ENCODE measurements around the gene PAM.

PAM gene

DNA sequence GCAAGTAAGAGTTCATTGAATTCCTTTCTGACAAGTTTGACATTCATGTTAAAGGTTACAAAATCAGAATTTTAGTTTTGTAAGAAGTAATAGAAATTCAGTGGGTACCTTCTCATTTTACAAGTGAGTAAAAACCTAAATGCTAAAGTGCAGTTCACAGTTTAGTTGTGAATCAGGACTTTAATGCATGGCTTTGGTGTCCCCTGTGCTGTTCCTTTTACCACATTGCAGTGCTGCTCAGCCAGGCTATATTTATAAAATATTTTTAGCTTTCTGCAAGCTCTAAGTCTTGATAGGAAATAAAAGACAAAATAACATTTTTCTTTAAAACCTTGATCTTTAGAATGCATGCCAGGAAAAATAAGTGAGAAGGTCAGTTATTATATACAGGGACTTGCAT lies 26.3 kb downstream of the PAM start:
- DNase-seq (ENCODE audit: low read depth, low spot score): no peak

- no peak for DNase-seq (ENCODE audit: low read depth, low spot score)
Measured at GRCh38 chr5:102781786-102782185, 26.7 kb downstream of the PAM start.

DNA sequence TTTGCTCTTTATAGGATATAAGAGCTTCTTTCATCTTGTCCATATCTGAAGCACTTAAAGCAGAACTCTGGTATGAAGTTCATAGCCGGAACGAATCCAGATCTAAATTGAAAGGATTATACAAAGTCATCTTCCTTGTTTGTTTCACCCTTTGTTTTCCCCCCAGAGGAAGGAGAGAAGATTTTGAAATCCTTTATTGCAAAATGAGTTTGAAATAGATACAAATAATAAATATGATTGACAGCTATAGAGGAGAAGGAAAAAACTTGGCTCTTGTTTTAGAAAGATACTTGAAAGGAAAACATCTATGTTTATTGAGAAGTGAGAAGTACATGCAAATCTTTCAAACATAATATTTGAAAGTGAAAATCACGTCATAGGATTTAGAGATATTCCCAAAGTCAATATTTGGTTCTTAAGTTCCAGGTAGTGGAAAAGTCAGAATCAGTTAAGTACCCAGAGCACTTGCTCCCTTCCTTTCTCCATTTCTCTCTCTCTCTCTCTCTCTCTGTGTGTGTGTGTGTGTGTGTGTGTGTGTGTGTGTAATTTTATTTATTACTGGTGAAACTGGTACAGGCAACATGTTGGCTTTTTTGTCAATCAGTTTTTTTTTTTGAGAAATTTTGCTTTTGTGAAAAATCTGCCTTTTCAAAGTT lies 27.2 kb downstream of the PAM start:
- DNase-seq (ENCODE audit: low read depth, low spot score): no peak

DNA sequence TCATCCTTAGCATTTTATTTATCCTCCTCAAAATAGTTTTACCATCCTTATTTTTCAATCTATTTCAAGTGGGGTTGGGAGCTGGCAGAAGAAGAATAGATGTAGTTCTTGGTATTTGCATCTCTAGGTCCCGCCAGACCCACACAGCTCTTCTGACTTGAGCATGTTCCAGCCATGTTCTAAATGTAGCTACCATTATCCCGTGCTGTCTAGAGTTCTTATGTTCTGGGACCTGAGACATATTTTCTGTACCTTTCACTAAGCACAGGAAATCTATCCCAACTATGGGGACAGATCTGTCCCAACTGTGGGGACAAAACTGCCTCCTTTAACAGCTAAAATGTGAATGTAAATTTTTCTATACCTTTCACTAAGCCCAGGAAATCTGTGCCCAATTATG lies 32.0 kb downstream of the PAM start:
- no peak for DNase-seq (ENCODE audit: low read depth, low spot score)

GRCh38 chr5:102788788-102789187 lies 33.7 kb downstream of the PAM start:
- no peak for DNase-seq (ENCODE audit: low read depth, low spot score)

DNA sequence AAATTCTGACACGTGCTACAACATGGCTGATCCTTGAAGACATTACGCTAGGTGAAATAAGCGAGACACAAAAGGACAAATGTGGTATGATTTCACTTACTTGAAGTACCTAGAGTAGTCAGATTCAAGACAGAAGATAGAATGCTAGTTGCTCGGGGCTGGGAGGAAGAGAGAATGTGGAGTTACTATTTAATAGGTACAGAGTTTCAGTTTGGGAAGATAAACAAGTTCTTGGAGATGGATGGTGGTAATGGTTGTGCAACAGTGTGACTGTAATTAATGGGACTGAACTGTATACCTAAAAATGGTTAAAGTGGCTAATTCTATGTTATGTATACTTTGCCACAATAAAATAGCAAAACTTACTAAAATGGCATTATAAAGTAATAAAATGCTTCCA lies 34.4 kb downstream of the PAM start:
- DNase-seq (ENCODE audit: low read depth, low spot score): no peak

- DNase-seq (ENCODE audit: low read depth, low spot score): no peak
Measured at GRCh38 chr5:102790748-102791147, 35.6 kb downstream of the PAM start.

GRCh38 chr5:102792705-102793104 lies 37.6 kb downstream of the PAM start:
- no peak for DNase-seq (ENCODE audit: low read depth, low spot score)

DNA sequence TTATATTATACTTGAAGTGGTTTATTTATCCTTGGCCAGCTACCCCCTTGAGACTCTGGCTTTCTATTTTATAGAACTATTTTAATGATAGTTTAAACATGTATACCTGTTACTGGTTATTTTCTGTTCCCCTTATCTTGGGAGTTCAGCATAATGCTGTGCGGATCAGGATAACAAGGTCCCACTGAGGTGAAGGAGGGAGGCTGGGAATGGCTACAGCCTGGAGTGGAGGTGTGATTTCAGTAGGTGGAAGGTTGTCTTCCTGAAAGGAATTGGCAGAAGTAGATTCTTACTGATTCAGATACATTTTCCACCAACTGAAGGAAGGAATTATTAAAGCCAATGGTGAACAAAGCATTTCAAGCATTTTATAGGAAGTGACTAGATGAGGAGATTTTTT lies 38.9 kb downstream of the PAM start:
- DNase-seq (ENCODE audit: low read depth, low spot score): no peak

DNA sequence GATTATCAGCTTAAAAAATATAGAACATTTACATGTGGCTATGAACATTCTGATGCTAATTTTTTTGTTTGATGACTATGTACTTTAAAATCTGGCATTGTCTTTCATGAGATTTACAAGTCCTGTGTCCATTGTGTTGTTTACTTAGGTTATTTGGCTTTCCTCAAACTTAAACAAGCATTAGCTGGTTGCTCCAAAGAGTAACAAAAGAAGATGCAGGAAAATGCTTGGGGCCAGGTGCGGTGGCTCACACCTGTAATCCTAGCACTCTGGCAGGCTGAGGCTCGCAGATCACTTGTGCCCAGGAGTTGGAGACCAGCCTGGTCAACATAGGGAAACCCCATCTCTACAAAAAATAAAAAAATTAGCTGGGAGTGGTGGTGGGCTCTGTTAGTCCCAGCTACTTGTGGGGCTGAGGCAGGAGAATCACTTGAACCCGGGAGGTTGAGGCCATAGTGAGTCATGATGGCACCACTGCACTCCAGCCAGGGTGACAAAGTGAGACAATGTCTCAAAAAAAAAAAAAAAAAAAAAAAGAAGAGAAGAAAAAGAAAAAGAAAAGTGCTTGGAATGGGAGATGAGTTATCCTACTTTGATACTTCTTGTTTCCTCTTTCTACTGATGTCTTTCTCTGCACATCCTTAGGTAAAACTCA lies 39.7 kb downstream of the PAM start:
- no peak for DNase-seq (ENCODE audit: low read depth, low spot score)

- DNase-seq (ENCODE audit: low read depth, low spot score): no peak
Measured at GRCh38 chr5:102795526-102795925, 40.4 kb downstream of the PAM start.

DNA sequence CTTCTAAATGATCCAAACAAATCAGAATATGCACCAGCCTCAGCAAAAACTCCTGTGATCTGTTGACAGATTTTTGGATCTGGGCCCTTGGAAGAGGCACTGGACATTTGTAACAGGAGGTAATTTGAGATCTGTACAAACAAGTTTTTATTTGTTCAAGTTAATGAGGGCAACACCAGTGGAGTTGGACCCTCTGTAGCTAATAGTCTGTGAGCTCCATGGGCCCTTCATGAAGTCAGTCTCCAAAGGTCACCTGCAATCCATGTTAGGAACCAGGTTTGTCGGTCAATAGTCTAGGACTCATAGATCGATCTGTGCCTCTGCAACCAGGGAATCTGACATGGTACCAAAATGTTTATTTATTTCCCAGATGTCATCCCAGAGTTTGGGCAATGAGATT lies 40.9 kb downstream of the PAM start:
- no peak for DNase-seq (ENCODE audit: low read depth, low spot score)

DNA sequence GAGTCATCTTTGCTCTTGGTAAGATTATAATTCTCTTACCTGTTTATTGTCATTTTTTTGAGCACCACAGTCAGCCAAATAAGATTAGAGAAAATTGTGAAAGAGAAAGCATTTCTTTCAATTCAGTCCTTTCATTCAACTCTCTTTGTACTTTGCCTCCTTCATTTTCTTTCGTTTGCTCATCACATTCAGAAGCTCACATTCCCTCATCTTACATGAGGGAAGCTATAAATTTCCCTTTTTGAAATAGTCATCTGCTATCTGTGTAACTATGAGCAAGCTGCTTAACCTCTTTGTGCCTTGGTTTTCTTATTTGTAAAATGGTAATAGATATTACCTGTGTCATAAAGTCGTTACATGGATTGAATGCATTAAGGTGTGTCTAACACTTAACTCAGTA lies 41.4 kb downstream of the PAM start:
- DNase-seq (ENCODE audit: low read depth, low spot score): no peak

GRCh38 chr5:102797322-102797884 lies 42.3 kb downstream of the PAM start:
- no peak for DNase-seq (ENCODE audit: low read depth, low spot score)

GRCh38 chr5:102798104-102798785 lies 43.1 kb downstream of the PAM start:
- no peak for DNase-seq (ENCODE audit: low read depth, low spot score)

DNA sequence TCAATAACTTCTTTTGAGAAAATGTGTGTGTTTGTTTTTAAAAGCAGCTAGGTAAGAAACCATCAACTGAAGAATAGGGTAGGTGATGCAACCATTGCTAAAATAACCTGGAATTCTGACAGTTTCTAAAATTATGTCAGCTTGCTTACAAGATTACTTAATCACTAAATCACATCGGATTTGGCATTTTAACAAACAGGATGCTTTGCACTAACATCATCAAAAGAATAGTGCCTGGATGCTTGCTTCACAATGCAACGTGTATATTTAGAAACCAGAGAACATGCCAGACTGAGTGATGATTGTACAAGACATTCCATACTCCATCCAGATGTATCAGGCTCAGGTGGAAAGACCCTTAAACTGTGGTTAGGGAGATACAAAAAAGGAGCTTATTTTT lies 43.9 kb downstream of the PAM start:
- no peak for DNase-seq (ENCODE audit: low read depth, low spot score)

DNA sequence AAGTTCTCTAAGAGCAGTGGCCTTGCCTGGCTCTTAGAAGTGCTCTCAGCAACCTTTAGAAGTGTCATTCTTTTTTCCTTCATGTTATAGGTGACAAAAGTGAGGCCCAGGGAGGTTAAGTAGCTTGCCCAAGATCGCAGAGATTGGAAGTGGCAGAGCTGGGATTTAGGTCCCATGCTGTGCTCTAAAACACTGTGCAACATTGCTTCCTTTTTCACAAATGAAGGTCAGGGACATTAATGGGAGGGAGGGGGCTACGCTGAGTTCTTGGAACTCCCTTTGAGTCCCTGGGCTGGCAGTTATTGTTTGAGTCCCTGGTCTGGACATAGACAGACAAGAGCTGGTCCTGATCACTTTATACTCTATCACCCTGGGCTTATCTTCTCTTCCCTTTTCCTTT lies 45.3 kb downstream of the PAM start:
- no peak for DNase-seq (ENCODE audit: low read depth, low spot score)

DNA sequence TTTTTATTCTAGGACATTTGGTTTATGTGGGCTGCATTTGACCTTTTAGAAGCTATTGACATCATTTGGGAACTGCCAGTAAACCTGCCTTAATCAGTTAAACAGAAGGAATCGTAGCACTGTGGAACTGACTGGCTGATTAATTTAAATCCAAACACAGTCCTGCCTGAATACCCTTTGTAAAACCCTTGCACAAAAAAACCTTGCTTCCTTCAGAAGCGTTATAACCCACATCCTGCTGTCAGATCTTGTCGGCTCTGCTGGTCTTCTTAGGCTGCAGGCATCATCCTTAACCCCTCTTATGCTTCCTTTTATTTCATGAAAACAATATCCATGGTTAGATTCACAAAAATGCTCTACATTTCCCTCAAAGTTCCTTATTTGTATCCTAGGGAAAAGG lies 46.3 kb downstream of the PAM start:
- DNase-seq (ENCODE audit: low read depth, low spot score): no peak

DNA sequence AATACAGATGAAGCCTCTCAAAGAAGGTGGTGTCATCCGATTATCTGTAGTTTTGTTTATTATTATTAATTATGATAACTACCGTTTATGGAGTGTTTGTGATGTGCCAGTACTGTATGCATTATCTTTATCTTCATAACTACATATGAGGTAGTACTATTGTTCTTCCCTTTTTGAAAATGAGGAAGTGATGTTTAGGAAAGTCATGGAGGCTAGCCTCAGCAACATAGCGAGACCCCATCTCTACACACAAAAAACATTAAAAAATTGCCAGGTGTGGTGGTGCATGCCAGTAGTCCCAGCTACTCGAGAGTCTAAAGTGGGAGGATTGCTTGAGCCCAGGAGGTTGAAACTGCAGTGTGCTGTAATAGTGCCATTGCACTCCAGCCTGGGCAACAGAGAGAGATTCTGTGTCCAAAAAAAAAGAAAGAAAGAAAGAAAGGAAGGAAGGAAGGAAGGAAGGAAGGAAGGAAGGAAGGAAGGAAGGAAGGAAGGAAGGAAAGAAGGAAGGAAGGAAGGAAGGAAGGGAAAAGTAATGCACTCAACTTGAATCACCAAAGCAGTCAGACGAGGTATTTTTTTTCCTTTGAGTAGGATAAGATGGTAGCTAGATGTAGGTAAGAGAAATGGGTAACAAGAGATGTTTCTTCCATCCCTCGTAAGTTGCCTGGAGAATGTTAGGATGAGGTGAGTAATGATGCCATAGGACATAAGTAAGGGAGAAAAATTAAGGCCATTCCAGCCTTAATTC lies 47.8 kb downstream of the PAM start:
- no peak for DNase-seq (ENCODE audit: low read depth, low spot score)

DNA sequence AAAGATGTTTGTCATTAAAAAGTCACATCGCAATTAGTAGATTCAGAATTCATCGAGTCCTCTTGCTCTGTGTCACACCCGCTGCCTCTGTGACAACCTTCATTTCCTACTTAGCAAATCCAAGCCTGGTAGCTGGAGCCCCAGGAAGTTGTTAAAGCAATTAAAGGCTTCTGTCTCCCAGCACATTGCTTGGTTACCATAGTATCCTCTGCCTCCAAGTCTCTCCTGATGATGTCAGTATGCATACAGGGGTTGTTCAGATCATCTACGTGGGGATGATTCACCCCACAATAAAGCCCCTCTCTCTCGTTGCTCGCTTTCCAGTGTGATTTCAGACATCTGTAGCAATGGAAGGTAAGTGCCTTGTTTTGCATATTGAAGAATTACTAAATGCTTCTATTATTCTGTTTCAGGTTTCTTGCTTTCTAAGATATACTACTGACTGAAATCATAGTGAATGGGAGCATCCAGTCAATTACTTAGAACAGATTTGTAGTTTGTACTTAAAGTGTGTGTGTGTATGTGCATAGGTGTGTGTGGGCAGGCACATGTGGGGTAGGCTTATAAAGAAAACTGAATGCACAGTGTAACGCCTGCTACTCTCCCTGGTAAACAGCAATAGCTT lies 52.9 kb downstream of the PAM start:
- DNase-seq (ENCODE audit: low read depth, low spot score): no peak

DNA sequence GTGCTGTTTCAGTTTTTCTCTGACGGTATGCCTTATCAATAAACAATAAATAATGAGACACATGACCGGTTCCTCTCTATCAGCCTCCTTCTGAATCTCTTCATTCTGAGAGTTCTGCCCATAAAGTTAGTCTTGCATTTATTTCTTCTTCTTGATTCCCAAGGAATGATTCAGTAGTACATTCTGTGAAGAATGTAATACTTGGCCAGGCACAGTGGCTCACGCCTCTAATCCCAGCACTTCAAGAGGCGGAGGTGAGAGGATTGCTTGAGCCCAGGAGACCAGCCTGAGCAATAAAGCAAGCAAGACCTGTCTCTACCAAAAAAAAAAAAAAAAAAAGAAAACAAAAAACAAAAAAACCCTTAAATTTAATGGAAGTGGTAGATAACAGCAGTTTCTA lies 53.9 kb downstream of the PAM start:
- DNase-seq (ENCODE audit: low read depth, low spot score): no peak

- no peak for DNase-seq (ENCODE audit: low read depth, low spot score)
Measured at GRCh38 chr5:102811972-102812371, 56.9 kb downstream of the PAM start.
